NCI-H2029 (cell line): ENCODE results near the gene APBB2.

Experiments used
- DNase-seq: peaks from one replicate; lab custom pipeline; 2025; lab: John Stamatoyannopoulos, UW

APBB2 gene

DNA sequence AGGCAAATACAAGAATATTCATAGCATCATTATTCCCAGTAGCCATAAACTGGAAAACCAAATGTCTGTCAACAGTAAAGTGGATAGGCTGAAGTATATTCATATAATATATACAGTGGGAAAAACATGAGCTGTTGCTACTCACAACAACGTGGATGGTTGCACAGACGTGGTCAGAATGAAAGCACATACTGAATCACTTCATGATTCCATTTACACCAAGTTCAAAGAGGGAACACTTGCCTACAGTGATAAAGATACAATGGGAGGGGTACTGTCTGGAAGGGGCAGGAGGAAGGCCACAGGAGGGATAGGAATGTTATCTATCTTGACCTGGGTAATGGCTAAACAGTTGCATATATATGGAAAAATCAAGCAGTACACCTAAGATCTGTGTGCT, 25.3 kb downstream of the APBB2 start:
- no peak for DNase-seq

DNA sequence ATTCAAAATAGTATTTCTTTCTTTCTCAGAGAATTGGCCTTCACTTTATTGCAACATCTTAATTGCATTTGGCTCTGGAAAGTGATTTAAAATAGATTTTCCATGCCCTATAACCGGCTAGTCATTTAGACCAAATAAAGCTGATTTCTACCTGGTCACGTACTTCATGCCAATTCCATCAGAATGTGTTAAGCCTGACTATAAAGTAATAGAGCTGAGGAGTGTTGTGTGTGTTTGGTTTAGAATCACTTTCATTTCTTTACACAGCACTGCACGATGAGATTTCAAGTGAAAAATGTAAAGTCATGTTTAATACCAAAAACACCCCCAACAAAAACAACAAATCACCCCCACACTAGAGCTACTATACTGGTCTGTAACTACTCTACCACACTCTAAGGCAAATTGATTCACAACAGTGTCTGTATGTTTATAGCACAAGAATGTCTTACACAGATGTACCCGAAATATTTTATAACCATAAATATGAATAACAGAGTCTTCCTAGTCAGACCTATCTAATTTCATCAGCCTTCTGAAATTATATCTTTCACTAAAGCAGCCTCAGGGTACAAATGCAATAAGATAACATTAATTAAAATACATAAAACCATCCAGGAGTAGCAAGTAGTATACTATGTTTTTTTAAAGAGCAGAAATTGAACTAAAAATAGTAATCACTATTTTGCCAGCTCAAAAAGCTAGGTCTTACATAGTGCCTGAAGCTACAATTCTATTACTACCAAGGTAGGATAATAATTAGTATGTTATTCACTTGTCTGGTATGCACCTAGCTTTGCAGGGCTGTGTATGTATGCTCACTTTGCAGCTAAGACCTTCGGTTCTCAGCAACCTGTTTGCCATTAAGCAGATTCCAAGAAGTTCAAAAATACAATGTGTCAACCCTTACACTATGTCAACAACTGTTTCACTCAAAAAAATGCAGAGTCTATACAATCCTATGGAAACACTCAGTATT, 28.4 kb downstream of the APBB2 start:
- DNase-seq: no peak

DNA sequence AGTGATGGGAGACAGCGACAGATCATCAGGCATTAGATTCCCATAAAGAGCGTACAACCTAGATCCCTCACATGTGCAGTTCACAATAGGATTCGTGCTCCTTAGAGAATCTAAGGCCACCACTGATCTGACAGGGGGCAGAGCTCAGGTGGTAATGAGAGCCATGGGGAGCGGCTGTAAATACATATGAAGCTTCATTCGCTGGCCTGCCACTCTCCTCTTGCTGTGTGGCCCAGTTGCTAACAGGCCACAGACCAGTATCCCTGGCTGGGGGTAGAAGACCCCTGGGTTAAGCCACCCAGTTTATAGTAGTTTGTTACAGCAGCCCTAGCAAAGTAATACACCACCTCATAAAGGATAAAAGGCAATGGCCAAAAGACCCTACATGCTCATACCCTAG, 30.3 kb downstream of the APBB2 start:
- DNase-seq: no peak

- DNase-seq: no peak
These were observed 31.3 kb downstream of the APBB2 start for GRCh38 chr4:41183021-41183553.

DNA sequence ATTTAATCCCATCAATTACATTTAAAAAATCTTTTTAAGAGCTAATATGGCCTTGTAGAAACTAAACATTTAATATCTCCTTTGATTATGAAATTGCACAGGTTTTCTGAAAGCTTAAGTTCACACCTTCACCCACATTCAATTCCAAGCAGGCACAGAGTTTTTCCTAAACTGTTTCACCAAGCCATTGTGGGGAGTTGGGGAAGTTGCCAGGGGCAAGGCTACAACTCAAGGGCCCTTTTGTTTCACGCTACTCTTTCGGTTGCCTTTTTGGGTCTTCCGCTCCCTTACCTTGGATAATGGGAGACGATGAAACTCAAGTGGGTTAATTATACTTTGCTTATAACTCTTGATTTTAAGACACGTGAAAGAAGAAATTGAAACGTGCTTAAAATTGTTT, 33.3 kb downstream of the APBB2 start:
- no peak for DNase-seq

DNA sequence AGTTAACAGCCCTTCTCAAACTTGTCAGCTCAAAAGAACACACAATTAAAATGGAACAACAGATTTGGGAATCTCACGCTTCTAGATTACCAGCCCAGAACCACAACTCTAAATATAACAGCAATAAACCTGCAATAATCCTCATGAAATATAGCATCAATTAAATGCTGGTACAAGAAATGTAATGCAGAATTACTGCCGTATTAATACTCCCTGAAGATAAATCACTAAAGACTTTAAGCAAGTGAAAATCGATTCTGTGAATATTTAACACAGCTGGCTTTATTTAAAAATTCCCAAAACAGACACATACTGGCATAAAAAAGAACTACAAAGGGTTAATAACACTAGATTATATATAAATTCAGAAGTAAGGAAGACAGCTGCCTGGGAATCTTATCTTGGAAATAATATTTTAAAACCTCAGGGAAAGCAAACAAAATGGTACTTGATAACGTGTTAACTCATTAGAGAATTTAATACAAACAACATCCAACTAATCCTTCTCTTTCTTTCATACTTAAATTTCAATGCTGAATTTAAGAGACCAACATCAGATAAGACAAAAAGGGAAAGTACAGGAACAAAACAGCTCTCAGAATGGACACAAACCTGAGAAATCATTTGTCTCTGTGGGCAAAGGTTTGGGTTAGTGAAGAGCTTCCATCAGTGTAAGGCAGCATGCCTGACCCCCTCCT, 34.7 kb downstream of the APBB2 start:
- DNase-seq: no peak

- no peak for DNase-seq
These were observed 35.7 kb downstream of the APBB2 start for GRCh38 chr4:41178372-41179370.

GRCh38 chr4:41177016-41177415, 37.3 kb downstream of the APBB2 start:
- no peak for DNase-seq

- DNase-seq: no peak
These were observed 38.0 kb downstream of the APBB2 start for GRCh38 chr4:41176340-41176739.

GRCh38 chr4:41175794-41176193, 38.5 kb downstream of the APBB2 start:
- DNase-seq: no peak

GRCh38 chr4:41174444-41174843, 39.9 kb downstream of the APBB2 start:
- DNase-seq: no peak

GRCh38 chr4:41172786-41173185, 41.6 kb downstream of the APBB2 start:
- no peak for DNase-seq

DNA sequence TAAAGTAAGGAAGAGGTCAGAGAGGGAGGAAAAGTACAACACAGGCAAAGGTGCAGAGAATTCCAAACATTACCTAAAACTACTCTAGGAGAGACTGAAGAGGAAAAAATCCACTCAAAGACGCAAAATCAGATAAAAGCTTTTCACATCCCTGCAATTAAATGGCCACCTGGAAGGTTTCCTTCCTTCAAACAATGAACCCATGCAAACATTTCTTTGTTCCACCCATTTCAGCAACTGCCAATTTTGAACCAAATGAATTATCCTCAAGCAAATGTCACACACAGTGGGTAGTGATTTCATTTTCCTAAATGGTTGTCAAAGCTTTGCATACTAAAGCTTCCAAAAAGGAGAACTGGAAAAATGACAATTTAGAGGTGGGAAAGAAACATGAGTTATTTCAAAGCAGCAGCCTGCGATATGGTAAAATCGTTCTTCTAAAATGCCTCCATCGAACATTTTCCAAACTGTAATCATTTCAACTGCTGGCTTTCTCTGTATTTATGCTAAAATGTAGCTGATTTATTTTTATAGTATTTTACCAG, 45.0 kb downstream of the APBB2 start:
- DNase-seq: peak; percentile 28

DNA sequence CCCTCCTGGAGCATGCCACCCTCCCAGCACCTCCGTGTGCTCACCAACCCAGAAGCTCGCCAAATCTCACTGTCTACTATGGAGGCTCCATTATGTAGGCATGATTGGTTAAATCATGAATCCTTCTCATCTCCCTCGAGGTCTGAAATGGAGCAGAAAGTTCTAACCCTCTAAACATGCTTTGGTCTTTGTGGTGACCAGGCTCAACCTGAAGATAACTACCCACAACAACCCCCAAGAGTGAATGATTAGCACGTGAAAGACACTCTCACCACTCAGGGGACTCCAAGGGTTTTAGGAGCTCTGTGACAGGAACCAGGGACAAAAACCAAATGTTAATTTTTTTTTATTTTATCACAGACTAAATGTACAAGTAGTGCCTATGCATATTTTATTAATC, 47.2 kb downstream of the APBB2 start:
- DNase-seq: no peak

- DNase-seq: no peak
These were observed 49.9 kb downstream of the APBB2 start for GRCh38 chr4:41164405-41164804.

GRCh38 chr4:41161355-41161754, 53.0 kb downstream of the APBB2 start:
- DNase-seq: no peak

DNA sequence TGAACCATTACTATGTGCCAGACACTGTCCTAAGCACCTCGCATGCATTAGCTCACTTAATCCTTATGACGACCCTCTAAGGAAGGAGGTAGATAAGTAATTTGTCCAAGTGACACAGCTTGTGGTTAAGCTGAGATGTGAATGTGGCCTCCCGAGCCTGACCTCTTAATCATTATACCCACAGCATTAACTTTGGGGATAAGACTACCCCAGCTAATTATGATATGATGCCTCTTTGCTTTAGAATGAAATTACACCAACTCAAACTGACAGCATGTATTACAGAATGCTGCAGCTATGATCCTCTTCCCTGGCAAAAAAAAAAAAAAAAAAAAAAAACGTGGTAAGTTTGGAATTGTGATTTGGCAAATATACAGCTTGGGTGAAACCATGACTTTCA, 53.5 kb downstream of the APBB2 start:
- DNase-seq: no peak

GRCh38 chr4:41160012-41160789, 54.1 kb downstream of the APBB2 start:
- no peak for DNase-seq

GRCh38 chr4:41158756-41159155, 55.6 kb downstream of the APBB2 start:
- DNase-seq: no peak

DNA sequence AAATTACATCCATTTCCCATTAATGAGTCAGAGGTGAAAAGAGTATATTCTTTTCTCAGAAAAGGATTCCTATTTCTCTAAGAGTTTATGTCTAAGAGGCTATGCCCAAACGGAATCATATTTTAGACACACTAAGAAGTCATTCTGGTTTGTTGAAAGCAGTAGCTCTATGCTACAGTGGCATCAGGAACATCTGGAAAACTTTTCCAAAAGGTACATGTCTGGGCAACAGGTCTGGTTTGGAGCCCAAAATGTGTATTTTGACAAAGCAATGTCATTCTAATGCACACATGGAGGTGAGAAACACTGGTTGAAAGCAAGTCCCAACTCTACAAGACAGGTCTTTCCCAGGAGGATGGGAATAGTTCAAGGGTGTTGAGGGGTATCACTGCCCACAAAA, 56.1 kb downstream of the APBB2 start:
- DNase-seq: no peak

DNA sequence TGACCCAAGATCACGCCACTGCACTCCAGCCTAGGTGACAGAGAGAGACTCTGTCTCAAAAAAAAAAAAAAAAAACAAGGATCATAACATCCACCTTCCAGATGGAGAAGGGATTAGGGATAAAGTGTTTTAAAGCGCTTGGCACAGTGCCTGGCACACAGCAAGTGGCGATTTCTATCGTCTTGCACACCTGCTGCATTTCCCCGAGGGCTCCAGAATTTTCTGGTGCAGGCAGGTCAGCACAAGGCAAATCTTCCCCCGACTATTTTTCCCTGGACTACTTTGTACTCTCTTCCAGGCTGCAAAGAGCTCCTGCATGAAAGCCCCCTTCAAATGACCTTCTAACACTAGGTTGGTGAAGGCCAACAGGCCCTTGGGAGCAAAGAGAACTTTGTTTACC, 57.3 kb downstream of the APBB2 start:
- DNase-seq: no peak
